HUES48 (cell line): ENCODE measurements around the gene OR52H1.

Experiments
- H3K27ac ChIP-seq: one replicate; pipeline ENCODE4 v1.7.0; 2013; ENCODE audit warnings: low read depth, low read length, inconsistent platforms
- H3K27me3 ChIP-seq: 2 replicates; pipeline ENCODE4 v1.6.1; 2013; ENCODE audit warnings: mild to moderate bottlenecking, low read length; ENCODE audit not compliant: control insufficient read depth, insufficient read depth
- H3K36me3 ChIP-seq: 2 replicates; pipeline ENCODE4 v1.6.1; 2013; ENCODE audit warnings: low read length; ENCODE audit not compliant: control insufficient read depth, insufficient read depth
- H3K4me1 ChIP-seq: 2 replicates; pipeline ENCODE4 v1.6.1; 2013; ENCODE audit warnings: mild to moderate bottlenecking, low read length; ENCODE audit not compliant: control insufficient read depth, insufficient read depth
- H3K4me3 ChIP-seq: 2 replicates; pipeline ENCODE4 v1.5.1; 2013; ENCODE audit warnings: mild to moderate bottlenecking, low read depth, low read length
- H3K9ac ChIP-seq: 2 replicates; pipeline ENCODE4 v1.6.1; 2013; ENCODE audit warnings: mild to moderate bottlenecking, low read depth, low read length, moderate library complexity
- H3K9me3 ChIP-seq: 2 replicates; pipeline ENCODE4 v1.6.1; 2013; ENCODE audit warnings: low read length; ENCODE audit not compliant: control insufficient read depth, insufficient read depth

The OR52H1 gene

GRCh38 chr11:5507933-5508305 lies 40.4 kb downstream of the OR52H1 start:
- H3K4me1 ChIP-seq: peaks cover 2% of the 10 kb centered on the region; the same call in 1 of the 2 replicates
- no peaks in the 10 kb centered on the region for H3K9me3 ChIP-seq
- no peaks in the 10 kb centered on the region for H3K27me3 ChIP-seq
- no peaks in the 10 kb centered on the region for H3K36me3 ChIP-seq
- no peak overlapping the region for H3K4me3 ChIP-seq
- no peak overlapping the region for H3K9ac ChIP-seq
- no peak overlapping the region for H3K27ac ChIP-seq

GRCh38 chr11:5507177-5507932 lies 41.0 kb downstream of the OR52H1 start:
- Histone ChIP-seq H3K27ac (no peak overlapping the region), H3K9ac (no peak overlapping the region), H3K9me3 (no peaks in the 10 kb centered on the region), H3K36me3 (no peaks in the 10 kb centered on the region), H3K27me3 (no peaks in the 10 kb centered on the region), H3K4me1 (no peaks in the 10 kb centered on the region), H3K4me3 (no peak overlapping the region)

GRCh38 chr11:5505363-5506048 lies 42.8 kb downstream of the OR52H1 start:
- Histone ChIP-seq H3K9me3 (no peaks in the 10 kb centered on the region), H3K9ac (no peak overlapping the region), H3K27me3 (no peaks in the 10 kb centered on the region), H3K4me1 (no peaks in the 10 kb centered on the region), H3K4me3 (no peak overlapping the region), H3K27ac (no peak overlapping the region), H3K36me3 (no peaks in the 10 kb centered on the region)

- Histone ChIP-seq H3K27ac (no peak overlapping the region), H3K27me3 (no peaks in the 10 kb centered on the region), H3K9me3 (no peaks in the 10 kb centered on the region), H3K36me3 (no peaks in the 10 kb centered on the region), H3K9ac (no peak overlapping the region), H3K4me1 (no peaks in the 10 kb centered on the region), H3K4me3 (no peak overlapping the region)
Observed at GRCh38 chr11:5504403-5504921, 43.9 kb downstream of the OR52H1 start.

GRCh38 chr11:5500393-5500801 lies 47.9 kb downstream of the OR52H1 start:
- H3K36me3 ChIP-seq: no peaks in the 10 kb centered on the region
- no peak overlapping the region for H3K27ac ChIP-seq
- H3K4me1 ChIP-seq: no peaks in the 10 kb centered on the region
- no peaks in the 10 kb centered on the region for H3K27me3 ChIP-seq
- no peak overlapping the region for H3K9ac ChIP-seq
- H3K9me3 ChIP-seq: no peaks in the 10 kb centered on the region
- no peak overlapping the region for H3K4me3 ChIP-seq

GRCh38 chr11:5499671-5500070 lies 48.7 kb downstream of the OR52H1 start:
- H3K9me3 ChIP-seq: no peaks in the 10 kb centered on the region
- H3K27ac ChIP-seq: no peak overlapping the region
- H3K4me3 ChIP-seq: no peak overlapping the region
- H3K36me3 ChIP-seq: no peaks in the 10 kb centered on the region
- no peak overlapping the region for H3K9ac ChIP-seq
- H3K27me3 ChIP-seq: no peaks in the 10 kb centered on the region
- no peaks in the 10 kb centered on the region for H3K4me1 ChIP-seq
